Adrenal gland (tissue), 12 donors: Measurements from ENCODE around the gene SHCBP1. TPM values are rescaled to one million over a fixed set of nuclear protein-coding genes. Genes with fewer than 3 reads are reported as not detected.

ENCODE experiments used
- DNase-seq, 7 donors: peaks; one replicate each; pipeline ENCODE4 v3.0.0-alpha.2; 2019 to 2020
- H3K27ac ChIP-seq, 5 donors: fragments of 200-600 bp; sonication (generic) in 4 of 5; 1 replicate in 3 of 5; 2 replicates in 2 of 5; pipeline versions ENCODE4 v1.5.1 to v1.8.0; 2016 to 2020; ENCODE audit warnings: mild to moderate bottlenecking in 1 of 5
- H3K27me3 ChIP-seq: fragments of 200-600 bp; 2 replicates; pipeline ENCODE4 v1.8.0; 2021
- H3K36me3 ChIP-seq, 2 donors: fragments of 200-600 bp; replicated peaks in 1 of 2; 1 replicate in 1 of 2; 2 replicates in 1 of 2; pipeline versions ENCODE4 v1.5.1 to v1.8.0; 2018 to 2022
- H3K4me1 ChIP-seq, 2 donors: fragments of 200-600 bp; replicated peaks in 1 of 2; 1 replicate in 1 of 2; 2 replicates in 1 of 2; pipeline versions ENCODE4 v1.5.1 to v1.8.0; 2018 to 2021
- H3K4me3 ChIP-seq, 4 donors: fragments of 200-600 bp; sonication (generic) in 3 of 4; one replicate each; pipeline ENCODE4 v1.5.1; 2016 to 2018
- H3K9me3 ChIP-seq, 3 donors: fragments of 200-600 bp; sonication (generic) in 1 of 3; replicated peaks in 1 of 3; 1 replicate in 2 of 3; 2 replicates in 1 of 3; pipeline versions ENCODE4 v1.5.1 to v1.8.0; 2016 to 2021
- POLR2A ChIP-seq, 2 donors: fragments of 450-650 bp; IDR thresholded peaks; one replicate each; pipeline ENCODE4 v1.6.1; 2017; ENCODE audit warnings: antibody characterized with exemption in 2 of 2, mild to moderate bottlenecking in 2 of 2, moderate library complexity in 1 of 2
- WGBS, 4 donors: extraction: QIAGEN DNeasy Blood & Tissue Kit in 2 of 4; methylation state at CpG; one replicate each; pipeline versions ENCODE4 v1.1.5 to v1.1.7; 2013 to 2017; 5-methylcytosine and 5-hydroxymethylcytosine counted together
- intact Hi-C, 2 donors: fragments of 100-400 bp; cut with DNase I; formaldehyde crosslinking; loops; one replicate each; pipeline versions ENCODE4 v1.14.1 to v1.15.0; 2022 to 2023
- polyA plus RNA-seq, 3 donors: library from polyadenylated mRNA; stranded (reverse); fragments of 200-250 nt in 2 of 3; fragments of 350-450 nt in 1 of 3; fragmentation: Illumina TruSeq in 1 of 3; extraction: RNeasy Lipid Tissue Mini Kit (QIAGEN cat#74804) in 1 of 3; gene quantifications; one replicate each; pipeline ENCODE4 v1.2.3, GENCODE V29; 2013 to 2014
- small RNA-seq, 2 donors: library from RNA; depleted of rRNA; stranded (forward); fragments of <200 nt; gene quantifications; one replicate each; pipeline ENCODE3, GENCODE V24; 2016
- total RNA-seq, 9 donors: library from RNA; depleted of rRNA in 4 of 9; stranded (reverse); fragments of >200 nt in 4 of 9; fragments of 120-200 nt in 1 of 9; fragmentation: NEBNext Ultra II Directional in 1 of 9; extraction: Animal tissue kit (Norgen Biotek cat#: 25700) in 1 of 9; gene quantifications; one replicate each; pipeline versions ENCODE4 v1.1.0 to v1.2.4, GENCODE V29; 2013 to 2023
- TF ChIP-seq, protein P1 (sequence below), 6 experiments: fragments of 450-650 bp in 4 of 6; fragments of 200-600 bp in 2 of 6; sonication (generic) in 1 of 6; IDR thresholded peaks; 1 replicate in 5 of 6; 2 replicates in 1 of 6; pipeline versions ENCODE4 v1.5.1 to v1.8.0; 2016 to 2021; ENCODE audit warnings: antibody characterized with exemption in 6 of 6, mild to moderate bottlenecking in 2 of 6, moderate library complexity in 1 of 6
- donor health status: healthy with polysubstance abuse.
- donor health status: Bipolar disorder and iron deficiency.
- donor health status: DM: yes; HTN: yes; CAD: no.
- donor health status: DM: no; HTN: no; CAD: no.
- donor health status: DM: no; HTN: no; CAD: no.
- donor health status: DM: yes; HTN: yes; CAD: no.

SHCBP1 gene
- total and polyA plus RNA-seq, 12 donors, result 0.24 to 5.5 (median 1.1) TPM

DNA sequence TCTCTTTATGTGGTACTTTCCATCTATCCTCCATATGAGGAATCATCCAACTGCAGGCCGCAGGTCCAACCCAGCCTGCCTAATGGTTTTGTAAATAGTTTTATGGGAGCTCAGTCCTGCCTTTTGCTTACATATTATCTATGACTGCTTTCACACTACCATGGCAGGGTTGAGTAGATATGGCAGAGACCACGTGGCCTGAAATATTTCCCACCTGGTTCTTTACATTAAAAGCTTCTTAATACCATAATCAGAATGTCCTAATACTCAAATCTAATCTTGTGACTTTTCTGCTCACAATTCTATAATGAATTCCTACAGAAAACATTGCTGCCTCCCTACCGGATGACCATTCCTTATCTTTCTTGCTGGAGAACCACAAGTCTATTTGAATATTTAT, 71.7 kb downstream of the SHCBP1 start:
- intact Hi-C loops, result loop anchor here in 1 of 2 donors (5.0 kb wide), 1 partner anchor 58 kb away; no protein-coding TSS in a partner anchor

More for the DNA sequence above, 71.7 kb downstream of the SHCBP1 start:
- Histone ChIP-seq H3K4me1 (no peaks in the 10 kb centered on the region), H3K9me3 (no peaks in the 10 kb centered on the region), H3K27me3 (no peaks in the 10 kb centered on the region), H3K36me3 (no peaks in the 10 kb centered on the region), H3K27ac (no peak overlapping the region), H3K4me3 (no peak overlapping the region)
- DNase-seq, result no peak
- WGBS, 4 donors, result 56 to 64% (median 58%) methylated on average over 3 of the region's 3 CpGs
- TF ChIP-seq POLR2A (IDR thresholded peaks at IDR 0.05), result no peak
- TF ChIP-seq, protein P1, sequence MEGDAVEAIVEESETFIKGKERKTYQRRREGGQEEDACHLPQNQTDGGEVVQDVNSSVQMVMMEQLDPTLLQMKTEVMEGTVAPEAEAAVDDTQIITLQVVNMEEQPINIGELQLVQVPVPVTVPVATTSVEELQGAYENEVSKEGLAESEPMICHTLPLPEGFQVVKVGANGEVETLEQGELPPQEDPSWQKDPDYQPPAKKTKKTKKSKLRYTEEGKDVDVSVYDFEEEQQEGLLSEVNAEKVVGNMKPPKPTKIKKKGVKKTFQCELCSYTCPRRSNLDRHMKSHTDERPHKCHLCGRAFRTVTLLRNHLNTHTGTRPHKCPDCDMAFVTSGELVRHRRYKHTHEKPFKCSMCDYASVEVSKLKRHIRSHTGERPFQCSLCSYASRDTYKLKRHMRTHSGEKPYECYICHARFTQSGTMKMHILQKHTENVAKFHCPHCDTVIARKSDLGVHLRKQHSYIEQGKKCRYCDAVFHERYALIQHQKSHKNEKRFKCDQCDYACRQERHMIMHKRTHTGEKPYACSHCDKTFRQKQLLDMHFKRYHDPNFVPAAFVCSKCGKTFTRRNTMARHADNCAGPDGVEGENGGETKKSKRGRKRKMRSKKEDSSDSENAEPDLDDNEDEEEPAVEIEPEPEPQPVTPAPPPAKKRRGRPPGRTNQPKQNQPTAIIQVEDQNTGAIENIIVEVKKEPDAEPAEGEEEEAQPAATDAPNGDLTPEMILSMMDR (IDR thresholded peaks at IDR 0.05), result no peak

Small RNA genes within 50 kb of the gene (small RNA-seq; reads per million reads assigned to genes)
- gene RNU6-845P, result 0 reads per million in 2 donors

Other genes with a start within 250 kb of the SHCBP1 start
- 100 to 1,000 TPM in 1 of 9 donors, 10 to 100 TPM in 8; 37.2 to 112 (median 72.8) TPM for gene VPS35, start 67.8 kb upstream of the SHCBP1 start, total RNA-seq
- 10 to 100 TPM; 12.8 to 64.2 (median 14.4) TPM for gene VPS35, start 67.8 kb upstream of the SHCBP1 start, polyA plus RNA-seq
- gene ORC6, start 68.3 kb upstream of the SHCBP1 start, total RNA-seq, result 10 to 100 TPM in 2 of 9 donors, 1 to 10 TPM in 5, under 1 TPM in 1, not detected in 1; 0.55 to 16.1 (median 2.6) TPM
- gene ORC6, start 68.3 kb upstream of the SHCBP1 start, polyA plus RNA-seq, result 1 to 10 TPM; 1.4 to 2.9 (median 2.2) TPM
- gene MYLK3, start 127.0 kb upstream of the SHCBP1 start, total RNA-seq, result 1 to 10 TPM in 3 of 9 donors, under 1 TPM in 6; 0.19 to 3.9 (median 0.83) TPM
- under 1 TPM; 0.10 to 0.32 (median 0.20) TPM for gene MYLK3, start 127.0 kb upstream of the SHCBP1 start, polyA plus RNA-seq
- gene C16orf87, start 209.8 kb upstream of the SHCBP1 start, total RNA-seq, result 10 to 100 TPM in 2 of 9 donors, 1 to 10 TPM in 7; 5.6 to 26.0 (median 8.8) TPM
- 10 to 100 TPM in 1 of 3 donors, 1 to 10 TPM in 2; 2.3 to 14.4 (median 5.0) TPM for gene C16orf87, start 209.8 kb upstream of the SHCBP1 start, polyA plus RNA-seq